BJ (cell line): ENCODE results near the gene H3-3A. TPM values are rescaled to one million over a fixed set of nuclear protein-coding genes. Genes with fewer than 3 reads are reported as not detected.

Experiments used
- CTCF ChIA-PET: fragments of 350-600 bp; formaldehyde crosslinking; extraction: SDS; loops from one replicate; lab custom pipeline; 2021; ENCODE audit warnings: antibody characterized with exemption, inconsistent platforms; lab: Yijun Ruan, JAX
- POLR2A ChIA-PET: fragments of 300-600 bp; sonication (Branson Sonifier 250); formaldehyde crosslinking; extraction: SDS; loops from one replicate; lab custom pipeline; 2021; ENCODE audit warnings: antibody characterized with exemption; lab: Charles Lee
- DNase-seq: peaks from one replicate; pipeline ENCODE4 v3.0.0-alpha.2; 2011; ENCODE audit warnings: low read depth
- H3K27me3 ChIP-seq: 2 replicates; pipeline ENCODE4 v1.6.0; 2011; ENCODE audit warnings: low read length; ENCODE audit not compliant: control insufficient read depth, insufficient read depth
- H3K36me3 ChIP-seq: 2 replicates; pipeline ENCODE4 v1.5.1; 2011; ENCODE audit warnings: low read length; ENCODE audit not compliant: control insufficient read depth, insufficient read depth
- H3K4me3 ChIP-seq: 2 replicates; pipeline ENCODE4 v1.5.1; 2011; ENCODE audit warnings: low read depth, mild to moderate bottlenecking, control low read depth, low read length
- CTCF ChIP-seq: IDR thresholded peaks from 2 replicates; pipeline ENCODE4 v1.5.1; 2011; ENCODE audit warnings: low read depth, mild to moderate bottlenecking, control low read depth, inconsistent platforms, low read length, moderate library complexity; ENCODE audit not compliant: insufficient read depth
- polyA plus RNA-seq: library from polyadenylated mRNA; depleted of rRNA; stranded (reverse); fragments of >200 nt; gene quantifications from 2 replicates; pipeline ENCODE4 v1.2.3, GENCODE V29; 2011

Gene H3-3A
- polyA plus RNA-seq, 1 experiment = 164 TPM

GRCh38 chr1:226050133-226050532 lies 12.4 kb upstream of the H3-3A start:
- Histone ChIP-seq H3K36me3 (no peaks in the 10 kb centered on the region), H3K27me3 (peaks cover 1% of the 10 kb centered on the region; the same call in 1 of the 2 replicates), H3K4me3 (no peak overlapping the region)
- CTCF ChIA-PET = interaction anchor here (0.9 kb wide), 2 partner anchors 8 to 12 kb away, joined by 3 to 4 read pairs; partner anchors contain the start of gene H3-3A
- POLR2A ChIA-PET = no interaction called here
- DNase-seq = no peak
- no peak for TF ChIP-seq CTCF

GRCh38 chr1:226051365-226051764 lies 11.2 kb upstream of the H3-3A start:
- DNase-seq = no peak
- ChIA-PET CTCF (no interaction called here), POLR2A (no interaction called here)
- Histone ChIP-seq H3K27me3 (peaks cover 1% of the 10 kb centered on the region; the same call in 1 of the 2 replicates), H3K4me3 (no peak overlapping the region), H3K36me3 (no peaks in the 10 kb centered on the region)
- TF ChIP-seq CTCF = no peak

GRCh38 chr1:226052061-226052460 lies 10.5 kb upstream of the H3-3A start:
- ChIA-PET POLR2A (no interaction called here), CTCF (interaction anchor here (0.6 to 1.3 kb wide), 2 partner anchors 12 to 13 kb away, joined by 3 read pairs; no protein-coding TSS in a partner anchor)
- no peak for DNase-seq
- Histone ChIP-seq H3K27me3 (0 out of 2 replicates have a peak, but pooled peaks cover 1% of the 10 kb centered on the region), H3K36me3 (no peaks in the 10 kb centered on the region), H3K4me3 (no peak overlapping the region)
- no peak for TF ChIP-seq CTCF

- POLR2A ChIA-PET = no interaction called here
- DNase-seq = no peak
- no peak for TF ChIP-seq CTCF
- Histone ChIP-seq H3K36me3 (no peaks in the 10 kb centered on the region), H3K4me3 (no peak overlapping the region), H3K27me3 (0 out of 2 replicates have a peak, but pooled peaks cover 1% of the 10 kb centered on the region)
- CTCF ChIA-PET = interaction anchor here (0.8 to 1.6 kb wide), 2 partner anchors 40 to 71 kb away, joined by 3 to 4 read pairs; no protein-coding TSS in a partner anchor
Observed at GRCh38 chr1:226054519-226055327, 7.8 kb upstream of the H3-3A start.

GRCh38 chr1:226059709-226060108 lies 2.8 kb upstream of the H3-3A start:
- Histone ChIP-seq H3K27me3 (no peaks in the 10 kb centered on the region), H3K36me3 (no peaks in the 10 kb centered on the region), H3K4me3 (no peak overlapping the region)
- DNase-seq = no peak
- CTCF ChIA-PET = no interaction called here
- TF ChIP-seq CTCF = no peak
- POLR2A ChIA-PET = no interaction called here
